H9 (cell line): Measurements from ENCODE around the gene ACACA. TPM values are rescaled to one million over a fixed set of nuclear protein-coding genes. Genes with fewer than 3 reads are reported as not detected.

ENCODE experiments used
- DNase-seq: peaks from one replicate; pipeline ENCODE4 v3.0.0-alpha.2; 2017
- H2AFZ ChIP-seq: one replicate; pipeline ENCODE4 v1.6.1; 2013; ENCODE audit warnings: mild to moderate bottlenecking, low read length, control low read depth, moderate library complexity
- H2AK5ac ChIP-seq: 2 replicates; pipeline ENCODE4 v1.6.1; 2013; ENCODE audit warnings: low read length, control low read depth, mixed read lengths; ENCODE audit not compliant: insufficient read length
- H2BK120ac ChIP-seq: one replicate; pipeline ENCODE4 v1.6.1; 2013; ENCODE audit warnings: low read depth, mild to moderate bottlenecking, low read length, control low read depth, inconsistent platforms; ENCODE audit not compliant: poor library complexity, severe bottlenecking
- H2BK12ac ChIP-seq: 2 replicates; pipeline ENCODE4 v1.6.1; 2013; ENCODE audit warnings: low read length, control low read depth, mixed read lengths, low read depth; ENCODE audit not compliant: insufficient read length
- H2BK15ac ChIP-seq: 2 replicates; pipeline ENCODE4 v1.6.1; 2013; ENCODE audit warnings: low read depth, low read length, control low read depth
- H2BK20ac ChIP-seq: one replicate; pipeline ENCODE4 v1.6.1; 2013; ENCODE audit warnings: low read depth, mild to moderate bottlenecking, low read length, control low read depth, inconsistent platforms; ENCODE audit not compliant: poor library complexity, severe bottlenecking
- H2BK5ac ChIP-seq: 2 replicates; pipeline ENCODE4 v1.6.1; 2013; ENCODE audit warnings: low read length, control low read depth, mixed read lengths; ENCODE audit not compliant: insufficient read length
- H3K14ac ChIP-seq: 2 replicates; pipeline ENCODE4 v1.6.1; 2013; ENCODE audit warnings: low read length, control low read depth; ENCODE audit not compliant: insufficient read depth
- H3K18ac ChIP-seq: 2 replicates; pipeline ENCODE4 v1.6.1; 2013; ENCODE audit warnings: low read depth, mild to moderate bottlenecking, mixed read lengths, low read length, control low read depth; ENCODE audit not compliant: insufficient read length
- H3K23ac ChIP-seq: 2 replicates; pipeline ENCODE4 v1.6.1; 2013; ENCODE audit warnings: low read length, control low read depth, mixed read lengths, low read depth; ENCODE audit not compliant: insufficient read length
- H3K23me2 ChIP-seq: 2 replicates; pipeline ENCODE4 v1.6.1; 2013; ENCODE audit warnings: low read depth, mild to moderate bottlenecking, mixed read lengths, low read length, control low read depth; ENCODE audit not compliant: insufficient read length, poor library complexity, severe bottlenecking
- H3K27ac ChIP-seq: 2 replicates; pipeline ENCODE4 v1.5.1; 2013; ENCODE audit warnings: low read length, control low read depth, mixed read lengths, low read depth; ENCODE audit not compliant: insufficient read length
- H3K27me3 ChIP-seq: 2 replicates; pipeline ENCODE4 v1.6.1; 2013; ENCODE audit warnings: low read length, control low read depth, inconsistent platforms; ENCODE audit not compliant: insufficient read depth
- H3K4ac ChIP-seq: 2 replicates; pipeline ENCODE4 v1.6.1; 2013; ENCODE audit warnings: low read depth, mild to moderate bottlenecking, control low read depth, inconsistent platforms, low read length, moderate library complexity
- H3K4me1 ChIP-seq: 2 replicates; pipeline ENCODE4 v1.6.1; 2013; ENCODE audit warnings: low read length, control low read depth, inconsistent platforms; ENCODE audit not compliant: insufficient read depth
- H3K4me2 ChIP-seq: 2 replicates; pipeline ENCODE4 v1.6.1; 2013; ENCODE audit warnings: low read length, control low read depth, mixed read lengths; ENCODE audit not compliant: insufficient read length, insufficient read depth
- H3K56ac ChIP-seq: 2 replicates; pipeline ENCODE4 v1.6.1; 2013; ENCODE audit warnings: low read depth, mild to moderate bottlenecking, mixed read lengths, low read length, control low read depth; ENCODE audit not compliant: insufficient read length
- H3K79me1 ChIP-seq: 2 replicates; pipeline ENCODE4 v1.6.1; 2013; ENCODE audit warnings: low read depth, mild to moderate bottlenecking, moderate library complexity, low read length, control low read depth, inconsistent platforms; ENCODE audit not compliant: insufficient read depth, poor library complexity, severe bottlenecking
- H3K79me2 ChIP-seq: 2 replicates; pipeline ENCODE4 v1.6.1; 2013; ENCODE audit warnings: low read length, control low read depth, inconsistent platforms; ENCODE audit not compliant: insufficient read depth
- H3K9ac ChIP-seq: 2 replicates; pipeline ENCODE4 v1.6.1; 2013; ENCODE audit warnings: low read length, control low read depth, mixed read lengths; ENCODE audit not compliant: insufficient read length; ENCODE audit errors: extremely low read depth
- H3K9me3 ChIP-seq: one replicate; pipeline ENCODE4 v1.6.1; 2013; ENCODE audit warnings: low read depth, low read length, inconsistent platforms; ENCODE audit not compliant: control insufficient read depth
- H3T11ph ChIP-seq: one replicate; pipeline ENCODE4 v1.6.1; 2013; ENCODE audit warnings: mild to moderate bottlenecking, low read length, control low read depth, inconsistent platforms
- H4K20me1 ChIP-seq: one replicate; pipeline ENCODE4 v1.6.1; 2013; ENCODE audit not compliant: control insufficient read depth, insufficient read length, insufficient read depth
- H4K5ac ChIP-seq: 2 replicates; pipeline ENCODE4 v1.6.1; 2013; ENCODE audit warnings: low read depth, mild to moderate bottlenecking, mixed read lengths, low read length, control low read depth; ENCODE audit not compliant: insufficient read length
- H4K8ac ChIP-seq: replicated peaks from 2 replicates; pipeline ENCODE4 v1.6.1; 2013; ENCODE audit warnings: low read length, control low read depth, mixed read lengths, low read depth; ENCODE audit not compliant: insufficient read length
- H4K91ac ChIP-seq: 2 replicates; pipeline ENCODE4 v1.6.1; 2013; ENCODE audit warnings: low read depth, mild to moderate bottlenecking, moderate library complexity, mixed read lengths, low read length, control low read depth; ENCODE audit not compliant: insufficient read length
- H3K27ac Mint-ChIP-seq, 3 experiments: 2 replicates in 2 of 3; 3 replicates in 1 of 3; pipeline ENCODE4 v1.8.0; 2020 to 2021; ENCODE audit warnings: mixed read lengths in 3 of 3, mild to moderate bottlenecking in 1 of 3, moderate library complexity in 1 of 3
- H3K27me3 Mint-ChIP-seq: 2 replicates; pipeline ENCODE4 v1.8.0; 2021; ENCODE audit warnings: low read depth, mild to moderate bottlenecking, moderate library complexity, mixed read lengths
- H3K36me3 Mint-ChIP-seq, 3 experiments: 2 replicates in 2 of 3; 3 replicates in 1 of 3; pipeline ENCODE4 v1.8.0; 2020 to 2021; ENCODE audit warnings: low read depth in 3 of 3, mixed read lengths in 3 of 3; ENCODE audit not compliant: insufficient read depth in 1 of 3
- H3K4me1 Mint-ChIP-seq, 2 experiments: 2 replicates each; pipeline ENCODE4 v1.8.0; 2020; ENCODE audit warnings: mixed read lengths in 2 of 2
- H3K4me3 Mint-ChIP-seq, 2 experiments: 2 replicates in 1 of 2; 3 replicates in 1 of 2; pipeline ENCODE4 v1.8.0; 2020 to 2021; ENCODE audit warnings: mild to moderate bottlenecking in 2 of 2, mixed read lengths in 2 of 2, moderate library complexity in 1 of 2
- H3K9me3 Mint-ChIP-seq, 2 experiments: 2 replicates in 1 of 2; 3 replicates in 1 of 2; pipeline ENCODE4 v1.8.0; 2020; ENCODE audit warnings: mild to moderate bottlenecking in 2 of 2, mixed read lengths in 2 of 2, moderate library complexity in 1 of 2
- WGBS: extraction: QIAGEN DNeasy Blood & Tissue Kit; methylation state at CpG from one replicate; pipeline ENCODE4 v1.1.7; 2013; ENCODE audit warnings: missing lambda C conversion rate, low lambda C conversion rate, mixed read lengths; ENCODE audit not compliant: insufficient read length; ENCODE audit errors: extremely low coverage; 5-methylcytosine and 5-hydroxymethylcytosine counted together
- total RNA-seq: library from RNA; stranded (reverse); gene quantifications from 2 replicates; pipeline ENCODE4 v1.2.1, GENCODE V29; 2021
- TF ChIP-seq, protein P1 (sequence below): fragments of 200-600 bp; sonication (generic); conservative IDR thresholded peaks from 3 replicates; pipeline ENCODE4 v1.8.0; 2021; ENCODE audit warnings: antibody characterized with exemption, mild to moderate bottlenecking

The ACACA gene
- total RNA-seq, 1 experiment from 2014 or later, result 135 TPM

DNA sequence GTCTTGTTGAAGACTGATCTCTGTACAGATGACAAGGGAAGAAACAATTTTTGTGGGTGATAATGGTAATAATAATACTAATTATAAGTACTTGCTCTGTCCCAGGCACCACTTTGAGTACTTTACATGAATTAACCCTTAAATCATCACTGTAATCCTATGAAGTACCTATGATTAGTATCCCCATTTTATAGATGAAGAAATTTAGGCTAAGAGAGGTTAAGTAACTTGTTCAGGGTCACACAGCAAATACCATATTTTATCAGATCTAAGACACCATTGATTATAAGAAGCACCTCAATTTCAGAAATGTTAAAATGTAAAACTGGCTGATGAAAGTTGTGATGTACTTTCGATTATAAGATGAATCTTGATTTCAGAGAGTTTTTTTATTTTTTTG is 18.6 kb upstream of the ACACA start:
- Histone ChIP-seq H2BK15ac (no peak overlapping the region), H3K79me1 (no peaks in the 10 kb centered on the region), H2BK20ac (no peak overlapping the region), H3K27me3 (no peaks in the 10 kb centered on the region), H2BK5ac (no peak overlapping the region), H4K8ac (no peak overlapping the region), H4K91ac (no peak overlapping the region), H3K9me3 (no peaks in the 10 kb centered on the region), H3K4me2 (no peak overlapping the region), H2BK12ac (no peak overlapping the region), H2BK120ac (no peak overlapping the region), H3K4me1 (no peaks in the 10 kb centered on the region), H3K23ac (no peak overlapping the region), H3T11ph (no peak overlapping the region), H3K79me2 (no peaks in the 10 kb centered on the region), H3K4ac (no peak overlapping the region), H2AK5ac (no peak overlapping the region), H3K56ac (no peak overlapping the region), H3K18ac (no peak overlapping the region), H3K14ac (no peak overlapping the region), H2AFZ (no peak overlapping the region), H4K5ac (no peak overlapping the region), H3K27ac (no peak overlapping the region), H4K20me1 (no peaks in the 10 kb centered on the region), H3K9ac (no peak overlapping the region), H3K23me2 (no peaks in the 10 kb centered on the region)
- TF ChIP-seq, protein P1, sequence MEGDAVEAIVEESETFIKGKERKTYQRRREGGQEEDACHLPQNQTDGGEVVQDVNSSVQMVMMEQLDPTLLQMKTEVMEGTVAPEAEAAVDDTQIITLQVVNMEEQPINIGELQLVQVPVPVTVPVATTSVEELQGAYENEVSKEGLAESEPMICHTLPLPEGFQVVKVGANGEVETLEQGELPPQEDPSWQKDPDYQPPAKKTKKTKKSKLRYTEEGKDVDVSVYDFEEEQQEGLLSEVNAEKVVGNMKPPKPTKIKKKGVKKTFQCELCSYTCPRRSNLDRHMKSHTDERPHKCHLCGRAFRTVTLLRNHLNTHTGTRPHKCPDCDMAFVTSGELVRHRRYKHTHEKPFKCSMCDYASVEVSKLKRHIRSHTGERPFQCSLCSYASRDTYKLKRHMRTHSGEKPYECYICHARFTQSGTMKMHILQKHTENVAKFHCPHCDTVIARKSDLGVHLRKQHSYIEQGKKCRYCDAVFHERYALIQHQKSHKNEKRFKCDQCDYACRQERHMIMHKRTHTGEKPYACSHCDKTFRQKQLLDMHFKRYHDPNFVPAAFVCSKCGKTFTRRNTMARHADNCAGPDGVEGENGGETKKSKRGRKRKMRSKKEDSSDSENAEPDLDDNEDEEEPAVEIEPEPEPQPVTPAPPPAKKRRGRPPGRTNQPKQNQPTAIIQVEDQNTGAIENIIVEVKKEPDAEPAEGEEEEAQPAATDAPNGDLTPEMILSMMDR, result no peak
- no peak overlapping the region for H3K4me3 Mint-ChIP-seq
- H3K9me3 Mint-ChIP-seq, result no peaks in the 10 kb centered on the region
- WGBS, result no CpG with 5 or more reads among the region's 1 CpG
- no peak for DNase-seq
- no peak overlapping the region for H3K27ac Mint-ChIP-seq
- H3K27me3 Mint-ChIP-seq, result no peaks in the 10 kb centered on the region
- no peaks in the 10 kb centered on the region for H3K4me1 Mint-ChIP-seq
- H3K36me3 Mint-ChIP-seq, result peaks cover 12 to 68% (median 54%) of the 10 kb centered on the region in 3 experiments; a peak in 6 of 7 replicates
